Stomach (tissue), 9 donors: ENCODE data around the gene AOC2. TPM values are rescaled to one million over a fixed set of nuclear protein-coding genes. Genes with fewer than 3 reads are reported as not detected.

Experiments
- DNase-seq, 2 donors: peaks; one replicate each; pipeline versions ENCODE4 v3.0.0 to v3.0.0-alpha.2; 2013 to 2019
- H3K27ac ChIP-seq, 5 donors: fragments of 200-600 bp in 4 of 5; sonication (generic) in 4 of 5; one replicate each; pipeline ENCODE4 v1.5.1; 2013 to 2019; ENCODE audit warnings: mild to moderate bottlenecking in 1 of 5, moderate library complexity in 1 of 5
- H3K27me3 ChIP-seq, 3 donors: fragments of 200-600 bp; sonication (generic); one replicate each; pipeline ENCODE4 v1.5.1; 2017 to 2019; ENCODE audit warnings: mixed run types in 1 of 3
- H3K36me3 ChIP-seq, 4 donors: fragments of 200-600 bp; sonication (generic); 1 replicate in 3 of 4; 2 replicates in 1 of 4; pipeline ENCODE4 v1.5.1; 2016 to 2019
- H3K4me1 ChIP-seq, 4 donors: fragments of 200-600 bp; sonication (generic); one replicate each; pipeline ENCODE4 v1.5.1; 2016 to 2019
- H3K4me3 ChIP-seq, 4 donors: fragments of 200-600 bp; sonication (generic) in 3 of 4; one replicate each; pipeline ENCODE4 v1.5.1; 2016 to 2019; ENCODE audit warnings: mild to moderate bottlenecking in 1 of 4
- H3K9me3 ChIP-seq, 4 donors: fragments of 200-600 bp; sonication (generic); one replicate each; pipeline ENCODE4 v1.5.1; 2016 to 2019
- EP300 ChIP-seq: sonication (generic); formaldehyde crosslinking; IDR thresholded peaks from one replicate; pipeline ENCODE4 v1.6.1; 2017; ENCODE audit warnings: antibody characterized with exemption
- POLR2A ChIP-seq, 4 donors: fragments of 450-650 bp; IDR thresholded peaks; one replicate each; pipeline ENCODE4 v1.6.1; 2016; ENCODE audit warnings: antibody characterized with exemption in 4 of 4, control low read depth in 2 of 4, mild to moderate bottlenecking in 1 of 4, moderate library complexity in 1 of 4
- POLR2AphosphoS5 ChIP-seq, 3 donors: sonication (generic); formaldehyde crosslinking; IDR thresholded peaks; one replicate each; pipeline ENCODE4 v1.6.1; 2016; ENCODE audit warnings: antibody characterized with exemption in 3 of 3
- WGBS, 5 donors: extraction: QIAGEN DNeasy Blood & Tissue Kit in 3 of 5; methylation state at CpG; one replicate each; pipeline versions ENCODE4 v1.1.5 to v1.1.7; 2013 to 2018; 5-methylcytosine and 5-hydroxymethylcytosine counted together
- intact Hi-C: fragments of 100-400 bp; cut with DNase I; formaldehyde crosslinking; loops from one replicate; pipeline ENCODE4 v1.15.1; 2023; ENCODE audit warnings: low total_unique reads
- polyA plus RNA-seq, 3 donors: library from polyadenylated mRNA; stranded (reverse); fragments of 200-250 nt; gene quantifications; one replicate each; pipeline ENCODE4 v1.2.3, GENCODE V29; 2013
- total RNA-seq, 5 donors: library from RNA; depleted of rRNA; stranded (reverse); fragments of >200 nt; gene quantifications; one replicate each; pipeline versions ENCODE4 v1.1.0 to v1.2.3, GENCODE V29; 2014 to 2016
- TF ChIP-seq, protein P1 (sequence below), 7 experiments: fragments of 450-650 bp in 4 of 7; fragments of 200-600 bp in 3 of 7; sonication (generic) in 3 of 7; IDR thresholded peaks; one replicate each; pipeline ENCODE4 v1.5.1; 2016 to 2019; ENCODE audit warnings: antibody characterized with exemption in 7 of 7, control low read depth in 2 of 7, mild to moderate bottlenecking in 1 of 7
- donor health status: healthy with polysubstance abuse.
- donor health status: Bipolar disorder and iron deficiency.
- donor health status: healthy.

The AOC2 gene
- total and polyA plus RNA-seq, 8 donors, result 0.50 to 3.0 (median 0.87) TPM; not detected in 3

DNA sequence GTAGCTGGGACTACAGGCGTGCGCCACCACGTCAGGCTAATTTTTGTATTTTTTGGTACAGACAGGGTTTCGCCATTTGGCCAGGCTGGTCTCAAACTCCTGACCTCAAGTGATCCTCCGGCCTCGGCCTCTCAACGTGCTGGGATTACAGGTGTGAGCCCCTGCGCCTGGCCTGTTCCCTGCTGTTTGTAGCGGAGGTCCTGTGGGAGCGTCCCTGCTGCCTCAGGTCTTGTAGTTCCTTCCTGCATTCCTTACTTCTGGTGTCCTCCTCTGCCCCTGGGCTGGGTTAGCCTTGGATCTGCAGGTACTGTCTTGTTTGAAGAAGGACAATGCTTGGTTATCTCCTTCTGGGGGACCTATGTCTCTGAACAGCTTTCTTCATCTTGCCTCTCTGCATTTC is 32.7 kb downstream of the AOC2 start:
- DNase-seq, result no peak
- Histone ChIP-seq H3K27me3 (peaks cover 0 to 11% (median 0%) of the 10 kb centered on the region in 3 donors), H3K27ac (peak overlapping the region in 4 of 5 donors; percentile 31 to 46 (median 39)), H3K36me3 (peaks cover 0 to 16% (median 3%) of the 10 kb centered on the region in 4 donors), H3K4me1 (peaks cover 0 to 8% (median 0%) of the 10 kb centered on the region in 4 donors), H3K9me3 (no peaks in the 10 kb centered on the region), H3K4me3 (peak overlapping the region in 1 of 4 donors; percentile 22)
- TF ChIP-seq POLR2A (IDR thresholded peaks at IDR 0.05) (no peak), EP300 (no peak), POLR2AphosphoS5 (IDR thresholded peaks at IDR 0.05) (no peak)
- TF ChIP-seq, protein P1, sequence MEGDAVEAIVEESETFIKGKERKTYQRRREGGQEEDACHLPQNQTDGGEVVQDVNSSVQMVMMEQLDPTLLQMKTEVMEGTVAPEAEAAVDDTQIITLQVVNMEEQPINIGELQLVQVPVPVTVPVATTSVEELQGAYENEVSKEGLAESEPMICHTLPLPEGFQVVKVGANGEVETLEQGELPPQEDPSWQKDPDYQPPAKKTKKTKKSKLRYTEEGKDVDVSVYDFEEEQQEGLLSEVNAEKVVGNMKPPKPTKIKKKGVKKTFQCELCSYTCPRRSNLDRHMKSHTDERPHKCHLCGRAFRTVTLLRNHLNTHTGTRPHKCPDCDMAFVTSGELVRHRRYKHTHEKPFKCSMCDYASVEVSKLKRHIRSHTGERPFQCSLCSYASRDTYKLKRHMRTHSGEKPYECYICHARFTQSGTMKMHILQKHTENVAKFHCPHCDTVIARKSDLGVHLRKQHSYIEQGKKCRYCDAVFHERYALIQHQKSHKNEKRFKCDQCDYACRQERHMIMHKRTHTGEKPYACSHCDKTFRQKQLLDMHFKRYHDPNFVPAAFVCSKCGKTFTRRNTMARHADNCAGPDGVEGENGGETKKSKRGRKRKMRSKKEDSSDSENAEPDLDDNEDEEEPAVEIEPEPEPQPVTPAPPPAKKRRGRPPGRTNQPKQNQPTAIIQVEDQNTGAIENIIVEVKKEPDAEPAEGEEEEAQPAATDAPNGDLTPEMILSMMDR (IDR thresholded peaks at IDR 0.05), result no peak
- WGBS, 5 donors, result 90 to 94% (median 92%) methylated on average over 10 of the region's 10 CpGs
- intact Hi-C loops, result no loop called here

DNA sequence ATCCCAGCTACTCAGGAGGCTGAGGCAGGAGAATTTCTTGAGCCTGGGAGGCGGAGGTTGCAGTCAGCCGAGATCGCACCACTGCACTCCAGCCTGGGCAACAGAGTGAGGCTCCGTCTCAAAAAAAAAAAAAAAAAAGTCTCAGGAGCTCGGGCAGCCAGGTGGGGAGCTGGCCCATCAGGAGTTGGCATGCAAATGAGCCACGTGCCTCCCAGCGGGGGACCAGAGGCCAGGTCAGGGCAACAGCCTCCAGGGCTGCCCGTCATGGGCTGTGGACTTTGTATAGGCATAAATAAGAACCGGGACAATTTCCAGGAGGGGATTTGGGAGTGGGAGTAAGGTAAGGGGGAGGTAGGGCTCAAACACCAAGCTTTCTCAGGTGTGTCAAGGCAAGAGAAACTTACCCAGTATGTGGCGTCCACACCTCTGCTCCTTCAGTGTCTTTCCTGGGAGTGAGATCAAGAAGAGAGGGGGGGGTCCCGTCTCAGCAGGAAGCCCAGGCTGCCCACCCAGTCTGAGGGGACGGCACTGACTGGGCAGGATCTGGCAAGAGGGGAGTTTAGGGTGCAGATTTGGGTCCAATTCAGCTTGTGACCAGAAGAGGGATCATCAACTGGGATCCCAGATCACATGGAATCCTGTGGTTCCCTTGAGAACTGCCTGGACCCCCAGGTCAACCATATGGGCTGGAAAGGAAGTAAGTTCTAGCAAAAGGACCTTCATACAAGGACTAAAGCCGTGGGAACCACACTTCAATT is 33.9 kb downstream of the AOC2 start:
- 27 to 54% (median 37%) methylated on average over 12 to 13 of the region's 13 CpGs for WGBS, 5 donors
- Histone ChIP-seq H3K27ac (peak overlapping the region in 4 of 5 donors; percentile 31 to 54 (median 40)), H3K36me3 (peaks cover 0 to 3% (median 0%) of the 10 kb centered on the region in 4 donors), H3K9me3 (no peaks in the 10 kb centered on the region), H3K4me1 (peaks cover 0 to 8% (median 0%) of the 10 kb centered on the region in 4 donors), H3K4me3 (peak overlapping the region in 1 of 4 donors; percentile 22), H3K27me3 (peaks cover 0 to 7% (median 0%) of the 10 kb centered on the region in 3 donors)
- no peak for TF ChIP-seq POLR2A (IDR thresholded peaks at IDR 0.05)
- intact Hi-C loops, result no loop called here
- peak; percentile 56 to 81 for DNase-seq

- no peak for DNase-seq
- 80 to 87% (median 83%) methylated on average over 7 to 8 of the region's 8 CpGs for WGBS, 5 donors
- Histone ChIP-seq H3K4me1 (peaks cover 0 to 8% (median 0%) of the 10 kb centered on the region in 4 donors), H3K9me3 (no peaks in the 10 kb centered on the region), H3K27me3 (peaks cover 0 to 7% (median 0%) of the 10 kb centered on the region in 3 donors), H3K27ac (peak overlapping the region in 2 of 5 donors; percentile 31 to 54), H3K4me3 (no peak overlapping the region), H3K36me3 (no peaks in the 10 kb centered on the region)
- intact Hi-C loops, result no loop called here
- TF ChIP-seq POLR2A (IDR thresholded peaks at IDR 0.05) (no peak), POLR2AphosphoS5 (IDR thresholded peaks at IDR 0.05) (no peak), EP300 (no peak)
- TF ChIP-seq, protein P1 (IDR thresholded peaks at IDR 0.05), result no peak
Observed at GRCh38 chr17:42878924-42879595, 34.7 kb downstream of the AOC2 start.

DNA sequence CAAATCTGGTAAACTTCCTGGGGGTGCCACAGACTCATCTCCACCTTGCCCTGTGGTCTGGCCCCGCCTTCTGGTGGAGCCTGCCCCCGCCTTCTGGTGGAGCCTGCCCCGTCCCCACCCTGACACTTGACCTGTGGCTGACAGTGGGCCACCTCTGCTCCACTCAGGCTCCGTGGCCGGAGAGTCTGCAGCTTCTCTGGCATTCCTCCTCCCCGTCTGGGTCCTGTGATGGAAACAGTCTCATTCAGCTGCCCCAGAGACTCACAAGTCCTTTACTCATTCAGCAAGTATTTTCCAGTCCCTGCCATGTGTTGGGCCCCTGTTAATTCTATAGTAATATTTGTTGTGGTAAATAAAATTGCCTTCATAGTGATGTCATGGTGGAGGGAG is 35.2 kb downstream of the AOC2 start:
- peaks cover 0 to 8% (median 0%) of the 10 kb centered on the region in 4 donors for H3K4me1 ChIP-seq
- 51 to 69% (median 61%) methylated on average over 6 of the region's 6 CpGs for WGBS, 5 donors
- H3K27ac ChIP-seq, result peak overlapping the region in 1 of 5 donors; percentile 8
- TF ChIP-seq POLR2A (IDR thresholded peaks at IDR 0.05) (no peak), POLR2AphosphoS5 (IDR thresholded peaks at IDR 0.05) (no peak), EP300 (no peak)
- TF ChIP-seq, protein P1 (IDR thresholded peaks at IDR 0.05), result no peak
- intact Hi-C loops, result no loop called here
- no peaks in the 10 kb centered on the region for H3K36me3 ChIP-seq
- peaks cover 0 to 7% (median 0%) of the 10 kb centered on the region in 3 donors for H3K27me3 ChIP-seq
- no peaks in the 10 kb centered on the region for H3K9me3 ChIP-seq
- H3K4me3 ChIP-seq, result no peak overlapping the region
- no peak for DNase-seq
